Measurements from ENCODE around the gene FAM98B.

- TF ChIP-seq, protein P1, sequence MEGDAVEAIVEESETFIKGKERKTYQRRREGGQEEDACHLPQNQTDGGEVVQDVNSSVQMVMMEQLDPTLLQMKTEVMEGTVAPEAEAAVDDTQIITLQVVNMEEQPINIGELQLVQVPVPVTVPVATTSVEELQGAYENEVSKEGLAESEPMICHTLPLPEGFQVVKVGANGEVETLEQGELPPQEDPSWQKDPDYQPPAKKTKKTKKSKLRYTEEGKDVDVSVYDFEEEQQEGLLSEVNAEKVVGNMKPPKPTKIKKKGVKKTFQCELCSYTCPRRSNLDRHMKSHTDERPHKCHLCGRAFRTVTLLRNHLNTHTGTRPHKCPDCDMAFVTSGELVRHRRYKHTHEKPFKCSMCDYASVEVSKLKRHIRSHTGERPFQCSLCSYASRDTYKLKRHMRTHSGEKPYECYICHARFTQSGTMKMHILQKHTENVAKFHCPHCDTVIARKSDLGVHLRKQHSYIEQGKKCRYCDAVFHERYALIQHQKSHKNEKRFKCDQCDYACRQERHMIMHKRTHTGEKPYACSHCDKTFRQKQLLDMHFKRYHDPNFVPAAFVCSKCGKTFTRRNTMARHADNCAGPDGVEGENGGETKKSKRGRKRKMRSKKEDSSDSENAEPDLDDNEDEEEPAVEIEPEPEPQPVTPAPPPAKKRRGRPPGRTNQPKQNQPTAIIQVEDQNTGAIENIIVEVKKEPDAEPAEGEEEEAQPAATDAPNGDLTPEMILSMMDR (IDR thresholded peaks at IDR 0.05), result no peak
- TF ChIP-seq ESRRA (CRISPR knock-in tag; IDR thresholded peaks at IDR 0.05; ENCODE audit: borderline replicate concordance) (no peak), PREB (CRISPR knock-in tag; IDR thresholded peaks at IDR 0.05; ENCODE audit: borderline replicate concordance) (no peak), ATF2 (CRISPR knock-in tag; IDR thresholded peaks at IDR 0.05; ENCODE audit: borderline replicate concordance, low read depth) (no peak), MAX (CRISPR knock-in tag; IDR thresholded peaks at IDR 0.05) (no peak), NFE2L1 (CRISPR knock-in tag; IDR thresholded peaks at IDR 0.05) (no peak), JUN (CRISPR knock-in tag; IDR thresholded peaks at IDR 0.05) (no peak), SP1 (CRISPR knock-in tag; conservative IDR thresholded peaks at IDR 0.05) (no peak), MYBL2 (CRISPR knock-in tag; IDR thresholded peaks at IDR 0.05) (no peak), HMGXB4 (CRISPR knock-in tag; IDR thresholded peaks at IDR 0.05) (no peak)
- TF ChIP-seq, protein P2, sequence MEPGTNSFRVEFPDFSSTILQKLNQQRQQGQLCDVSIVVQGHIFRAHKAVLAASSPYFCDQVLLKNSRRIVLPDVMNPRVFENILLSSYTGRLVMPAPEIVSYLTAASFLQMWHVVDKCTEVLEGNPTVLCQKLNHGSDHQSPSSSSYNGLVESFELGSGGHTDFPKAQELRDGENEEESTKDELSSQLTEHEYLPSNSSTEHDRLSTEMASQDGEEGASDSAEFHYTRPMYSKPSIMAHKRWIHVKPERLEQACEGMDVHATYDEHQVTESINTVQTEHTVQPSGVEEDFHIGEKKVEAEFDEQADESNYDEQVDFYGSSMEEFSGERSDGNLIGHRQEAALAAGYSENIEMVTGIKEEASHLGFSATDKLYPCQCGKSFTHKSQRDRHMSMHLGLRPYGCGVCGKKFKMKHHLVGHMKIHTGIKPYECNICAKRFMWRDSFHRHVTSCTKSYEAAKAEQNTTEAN (CRISPR knock-in tag; IDR thresholded peaks at IDR 0.05), result no peak
Measured at GRCh38 chr15:38427380-38427779, 26.5 kb upstream of the FAM98B start.
